Measurements from ENCODE around the gene HDLBP.

Gene HDLBP

DNA sequence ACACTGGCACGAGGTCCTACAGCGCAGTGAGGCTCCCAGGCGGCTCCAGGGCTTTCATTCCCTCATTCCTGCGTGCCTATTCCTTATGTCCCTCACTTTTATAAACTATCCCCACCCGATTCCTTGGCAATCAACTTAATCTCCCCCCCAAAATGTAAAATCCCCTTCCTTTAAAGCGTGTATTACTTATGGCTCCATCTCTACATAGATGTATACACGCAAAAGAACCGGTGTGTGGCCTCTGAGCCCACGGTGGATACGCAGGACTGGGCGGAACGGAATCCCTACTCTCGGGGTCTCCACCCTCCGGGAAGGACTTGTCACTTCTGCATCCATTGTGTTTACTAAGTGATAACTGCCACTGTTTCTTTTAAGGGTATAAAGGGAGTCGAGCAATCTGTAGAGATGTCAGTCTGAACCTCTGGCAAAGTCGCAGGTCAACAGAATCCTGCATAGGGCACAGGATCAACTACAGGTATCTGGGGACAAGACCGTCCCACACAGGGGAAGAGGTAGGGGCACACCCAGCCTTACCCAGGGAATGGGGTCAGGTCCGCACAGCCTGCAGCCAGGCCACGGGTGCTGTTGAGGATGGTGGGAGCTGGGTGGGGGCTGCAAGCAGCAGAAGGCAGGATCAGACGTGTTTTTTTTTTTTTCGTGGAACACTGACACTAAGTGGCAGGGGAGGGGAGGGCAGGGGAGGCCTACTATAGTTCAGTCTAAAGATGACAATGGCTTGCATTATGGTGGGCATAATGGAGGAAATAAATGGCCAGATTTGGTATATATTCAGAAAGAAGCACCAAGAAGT is 42.1 kb downstream of the HDLBP start:
- DNase-seq = peak in 1 of 2 experiments; percentile 31

DNA sequence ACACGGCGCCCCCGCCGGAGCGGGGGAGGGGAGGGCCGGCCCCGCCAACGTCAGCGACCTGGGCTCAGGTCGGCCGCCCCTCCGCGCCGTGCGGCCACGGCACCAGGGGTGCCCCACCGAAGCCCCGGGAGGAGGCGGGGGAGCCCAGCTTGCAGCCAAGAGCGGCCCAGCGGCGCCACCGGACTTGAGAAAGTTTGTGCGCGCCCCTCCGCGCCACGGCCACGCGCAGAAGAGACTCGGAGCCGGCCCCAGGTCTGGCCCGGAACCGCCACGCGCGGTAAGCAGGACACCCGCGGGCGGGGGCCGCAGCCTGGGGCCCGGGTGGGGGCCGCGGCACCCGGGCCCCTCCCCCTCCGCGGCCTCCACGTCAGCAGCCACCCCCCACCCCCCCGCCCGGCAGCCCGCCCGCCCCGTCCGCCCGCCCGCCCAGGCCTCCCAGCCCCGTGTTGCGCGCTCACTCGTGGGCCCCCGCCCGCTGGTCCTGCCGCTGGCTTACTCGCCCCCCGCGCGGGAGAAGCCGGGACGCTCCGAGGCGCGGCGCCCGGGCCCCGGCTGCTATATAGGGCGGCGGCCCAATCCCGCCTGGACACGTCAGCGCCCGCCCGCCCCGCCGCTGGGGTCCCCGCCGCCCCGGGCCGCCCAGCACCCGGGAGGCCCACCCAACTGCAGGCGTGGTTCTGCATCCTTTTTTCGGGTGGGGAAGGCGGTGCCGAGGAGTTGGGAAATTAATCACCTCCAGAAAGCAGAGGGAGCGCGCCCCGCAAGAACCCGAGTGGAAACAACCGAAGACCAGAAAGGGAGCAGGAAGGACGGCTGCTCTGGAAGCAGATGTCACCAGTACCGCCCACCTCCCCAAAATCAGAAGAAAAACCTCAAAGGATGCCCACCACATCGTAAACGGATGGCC is 42.9 kb downstream of the HDLBP start:
- DNase-seq = peak in 1 of 2 experiments; percentile 73

DNA sequence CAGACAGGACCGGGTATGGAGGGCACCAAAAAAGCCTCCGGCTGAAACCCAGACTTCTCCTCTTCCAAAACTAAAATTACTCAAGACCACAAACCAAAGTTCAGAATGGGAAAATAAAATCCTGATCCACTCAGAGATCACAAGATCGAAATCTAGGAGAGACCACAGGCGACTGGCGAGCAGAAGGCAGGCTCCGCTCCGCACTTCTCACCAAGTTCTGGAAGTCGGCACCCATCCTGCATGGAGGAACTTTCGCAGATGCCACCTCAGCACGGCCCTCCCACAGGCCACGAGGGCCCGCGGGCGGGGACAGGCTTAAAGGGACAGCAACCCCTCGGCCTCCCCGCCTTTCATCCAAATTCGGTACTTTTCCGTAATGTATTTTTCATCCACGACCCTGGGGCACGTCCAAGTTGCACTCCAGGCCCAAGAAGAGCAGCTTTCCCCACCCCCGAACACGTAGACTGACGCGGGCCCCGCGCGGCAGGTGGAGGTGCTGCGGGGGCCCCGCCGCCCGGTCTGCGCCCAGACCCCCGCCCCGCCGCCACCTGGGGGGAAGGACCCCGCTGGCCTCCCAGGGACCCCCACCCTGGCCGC is 43.7 kb downstream of the HDLBP start:
- peak in 1 of 2 experiments; percentile 80 for DNase-seq

DNA sequence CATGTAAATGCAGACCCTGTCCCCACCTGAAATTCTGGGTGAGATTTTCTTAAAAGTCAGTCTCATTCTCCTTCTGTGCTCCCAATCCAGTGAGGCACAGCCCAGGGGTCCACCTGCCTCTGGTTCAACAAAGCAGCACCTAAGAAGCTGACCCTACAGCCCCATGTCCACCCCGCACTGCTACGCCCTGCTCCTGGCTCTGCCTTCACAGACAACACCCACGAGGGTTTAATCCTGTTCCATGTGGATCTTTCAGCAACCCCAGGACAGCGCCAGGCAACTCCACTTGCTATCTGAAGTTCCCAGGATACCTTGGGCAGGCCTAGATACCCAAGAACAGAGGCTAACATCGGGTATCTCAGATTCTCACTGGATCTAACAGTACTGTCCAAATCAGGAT is 44.9 kb downstream of the HDLBP start:
- no peak for DNase-seq

DNA sequence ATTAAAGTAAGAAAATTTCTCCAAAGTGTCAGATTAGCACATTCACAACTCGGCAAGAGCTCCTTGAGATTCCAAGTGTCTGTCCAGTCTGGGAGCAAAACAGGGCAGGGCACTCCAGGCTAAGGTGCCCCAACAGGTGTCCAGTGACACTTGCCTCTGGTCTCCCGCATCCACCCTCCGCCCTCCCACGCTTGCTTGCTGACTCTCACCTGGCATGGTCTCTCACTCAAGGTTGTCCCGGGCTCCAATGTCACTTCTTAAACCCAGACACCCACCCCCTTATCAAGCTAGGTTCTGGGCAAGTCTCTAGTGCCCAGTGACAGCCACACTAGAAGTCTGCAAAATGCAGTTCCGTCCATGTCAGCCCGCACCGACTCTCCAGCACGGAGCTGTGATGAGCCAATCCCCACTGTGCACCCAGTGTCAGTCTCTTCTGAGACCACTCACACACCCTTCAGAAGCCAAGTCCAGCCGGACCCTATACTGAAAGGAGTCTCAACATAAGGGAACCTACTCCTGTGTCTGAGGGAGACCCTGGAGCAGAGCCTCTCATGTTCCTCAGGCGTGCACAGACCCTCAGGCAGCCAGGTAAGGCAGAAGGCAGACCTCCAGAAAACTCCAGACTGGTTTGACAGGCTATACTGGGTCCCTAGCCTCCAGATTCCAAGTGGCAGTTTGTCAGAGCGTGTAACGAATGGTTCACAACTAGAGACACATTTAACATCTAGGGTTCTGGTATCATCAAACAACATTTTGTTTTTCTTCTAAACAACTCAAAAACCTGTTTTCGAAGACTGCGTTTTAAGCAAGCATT is 45.6 kb downstream of the HDLBP start:
- DNase-seq = no peak

DNA sequence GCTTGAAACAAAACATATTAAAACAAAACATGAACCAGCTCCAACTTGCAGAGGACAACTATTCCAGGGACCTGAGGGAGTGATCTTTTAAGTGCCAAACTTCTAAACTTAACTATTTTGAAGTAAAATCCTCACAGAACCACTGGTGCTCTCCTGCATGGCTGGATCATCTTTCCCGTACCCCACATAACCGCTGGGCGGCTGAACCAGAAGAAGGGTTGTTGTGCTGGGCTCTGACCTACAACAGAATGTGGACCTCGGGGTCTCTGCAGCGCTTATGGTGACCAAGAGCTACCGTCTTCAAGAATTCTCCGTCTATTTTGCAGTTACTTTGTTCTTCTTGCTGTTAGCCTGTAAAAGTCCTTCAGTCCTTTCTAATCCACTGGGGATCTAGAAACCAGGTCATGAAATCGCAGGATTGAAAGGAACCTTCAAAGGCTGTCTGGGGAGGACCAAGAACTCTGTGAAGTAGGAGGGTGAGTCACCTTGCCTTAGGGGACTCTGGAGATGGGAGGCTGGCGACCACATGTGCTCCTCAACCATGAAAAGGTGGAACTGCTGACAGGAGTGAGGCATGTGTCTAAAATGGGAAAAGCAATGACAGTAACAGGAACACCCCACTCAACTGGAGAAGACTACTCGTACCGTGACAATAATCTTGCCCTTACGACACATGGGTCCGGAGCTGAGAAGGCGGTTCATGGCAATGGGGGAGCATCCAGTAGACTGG is 46.6 kb downstream of the HDLBP start:
- DNase-seq = no peak

DNA sequence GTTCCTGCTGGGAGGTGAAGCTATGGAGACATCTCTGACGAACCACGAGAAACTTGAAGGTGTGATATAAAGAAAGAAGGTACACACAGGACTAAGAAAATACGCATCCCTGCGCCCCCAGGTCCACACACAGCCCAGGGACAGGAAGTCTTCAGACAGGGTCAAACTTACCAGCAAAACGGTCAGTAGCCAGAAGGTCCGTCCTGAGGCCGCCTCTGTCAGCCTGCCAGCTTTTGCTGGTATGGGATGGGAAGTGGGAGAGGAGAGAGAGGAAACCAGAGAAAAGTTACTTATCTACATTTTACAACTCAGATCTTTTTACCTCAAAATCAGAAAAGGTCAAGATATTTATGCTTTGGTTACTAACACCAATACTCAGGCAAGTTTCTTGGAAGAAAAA is 47.2 kb downstream of the HDLBP start:
- no peak for DNase-seq

DNA sequence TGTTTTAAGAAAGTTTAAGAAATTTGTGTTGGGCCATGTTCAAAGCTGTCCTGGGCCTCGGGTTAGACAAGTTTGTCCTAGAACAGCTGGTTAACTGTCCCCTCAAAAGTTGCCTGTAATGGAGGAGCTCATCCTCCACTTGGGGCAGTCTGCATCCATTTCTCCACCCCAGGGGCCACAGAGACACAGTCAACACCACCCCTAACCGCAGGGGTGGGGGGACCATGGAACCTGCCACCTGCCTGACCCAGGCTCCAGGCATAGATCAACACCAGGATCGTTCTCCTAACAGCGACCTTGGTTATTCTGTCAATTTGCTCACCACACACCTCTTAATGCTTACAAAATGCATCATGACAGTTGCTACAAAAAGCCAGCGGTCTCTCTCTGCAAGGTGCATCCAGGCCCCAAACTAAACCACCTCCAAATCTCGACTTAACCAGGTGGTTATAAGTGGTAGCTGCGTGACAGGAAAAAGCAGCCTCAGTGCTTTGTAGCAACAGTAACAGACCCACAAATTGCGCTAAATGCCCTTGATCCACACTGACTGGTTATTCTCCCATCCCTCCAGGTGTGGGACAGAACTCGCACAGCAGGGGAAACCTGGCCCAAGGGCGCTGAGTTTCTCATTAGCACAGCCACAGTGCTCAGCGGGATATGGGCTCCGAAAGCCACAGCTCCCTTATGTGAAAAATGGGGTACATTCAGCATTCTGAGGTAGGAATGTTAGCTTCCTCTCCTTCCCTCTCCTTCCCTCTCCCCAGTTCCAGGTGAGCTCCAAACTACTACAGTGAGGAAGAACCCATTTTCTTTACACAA is 48.0 kb downstream of the HDLBP start:
- DNase-seq = no peak

DNA sequence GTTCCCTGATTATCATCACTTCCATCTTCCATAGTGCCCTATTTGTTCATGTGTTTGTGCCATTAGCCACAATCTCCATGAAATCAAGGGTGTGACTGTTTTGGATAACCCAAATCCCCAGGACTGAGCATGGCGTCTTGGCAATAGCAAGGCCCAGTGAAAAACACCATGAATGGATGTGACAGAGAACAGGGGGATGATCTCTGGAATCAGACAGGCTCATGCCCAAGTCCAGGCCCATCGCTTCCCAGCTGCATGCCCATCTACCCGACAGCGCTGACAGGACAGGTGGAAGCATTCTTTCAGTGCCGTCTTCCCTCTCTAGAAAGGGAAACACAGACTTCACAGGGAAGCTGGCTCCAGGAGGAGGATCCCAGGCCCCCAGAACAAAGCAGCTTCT is 50.0 kb downstream of the HDLBP start:
- DNase-seq = no peak

DNA sequence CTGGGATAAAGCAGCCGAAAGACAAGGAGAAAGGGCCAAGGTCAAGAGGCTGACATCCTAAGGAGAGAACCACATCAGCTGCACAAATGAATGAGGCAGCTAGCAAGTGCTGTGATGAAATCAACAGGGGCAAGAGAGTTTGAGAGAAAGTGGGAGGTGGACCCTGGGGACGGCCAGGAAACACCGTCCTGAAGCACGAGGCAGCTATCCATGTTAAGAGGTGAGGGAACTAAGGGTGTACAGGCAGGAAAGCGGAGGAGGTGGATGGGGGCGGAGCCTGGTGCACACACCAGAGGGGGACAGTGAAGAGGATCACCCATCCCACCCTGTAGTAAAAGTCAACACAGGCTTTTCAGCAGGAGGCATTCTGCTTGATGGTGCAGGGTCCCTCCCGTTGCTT is 52.4 kb downstream of the HDLBP start:
- DNase-seq = no peak

DNA sequence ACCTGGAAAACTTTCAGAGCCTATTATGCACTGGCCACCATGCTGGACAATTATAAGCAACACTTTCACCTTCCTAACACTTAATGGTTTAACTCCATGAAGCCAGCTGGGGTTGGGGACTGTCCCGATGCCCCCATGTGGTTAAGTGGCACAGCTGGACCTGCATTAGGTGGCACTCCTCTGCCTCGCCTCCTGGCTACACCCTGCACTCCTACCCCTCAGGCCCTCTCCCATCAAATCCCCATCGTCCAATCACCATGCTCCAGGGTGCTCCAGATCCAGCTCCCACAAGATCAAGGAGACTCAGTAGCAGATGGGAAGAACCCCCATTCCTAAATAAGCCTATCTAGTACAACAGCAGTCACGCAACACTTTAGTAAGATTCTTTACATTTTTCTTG is 53.8 kb downstream of the HDLBP start:
- DNase-seq = no peak

DNA sequence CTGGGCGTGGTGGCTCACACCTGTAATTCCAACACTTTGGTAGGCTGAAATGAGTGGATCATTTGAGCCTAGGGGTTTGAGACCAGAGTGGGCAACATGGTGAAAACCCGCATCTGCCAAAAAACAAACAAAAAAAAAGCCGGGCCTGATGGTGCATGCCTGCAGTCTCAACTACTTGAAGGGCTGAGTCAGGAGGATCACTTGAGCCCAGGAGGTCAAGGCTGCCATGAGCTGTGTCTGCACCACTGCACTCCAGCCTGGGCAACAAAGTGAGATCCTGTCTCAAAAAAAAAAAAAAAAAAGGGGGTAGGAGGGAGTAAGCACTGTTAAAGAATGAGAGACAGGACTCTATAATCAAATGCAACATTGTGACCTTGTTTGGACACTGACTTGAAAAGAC is 54.6 kb downstream of the HDLBP start:
- no peak for DNase-seq

DNA sequence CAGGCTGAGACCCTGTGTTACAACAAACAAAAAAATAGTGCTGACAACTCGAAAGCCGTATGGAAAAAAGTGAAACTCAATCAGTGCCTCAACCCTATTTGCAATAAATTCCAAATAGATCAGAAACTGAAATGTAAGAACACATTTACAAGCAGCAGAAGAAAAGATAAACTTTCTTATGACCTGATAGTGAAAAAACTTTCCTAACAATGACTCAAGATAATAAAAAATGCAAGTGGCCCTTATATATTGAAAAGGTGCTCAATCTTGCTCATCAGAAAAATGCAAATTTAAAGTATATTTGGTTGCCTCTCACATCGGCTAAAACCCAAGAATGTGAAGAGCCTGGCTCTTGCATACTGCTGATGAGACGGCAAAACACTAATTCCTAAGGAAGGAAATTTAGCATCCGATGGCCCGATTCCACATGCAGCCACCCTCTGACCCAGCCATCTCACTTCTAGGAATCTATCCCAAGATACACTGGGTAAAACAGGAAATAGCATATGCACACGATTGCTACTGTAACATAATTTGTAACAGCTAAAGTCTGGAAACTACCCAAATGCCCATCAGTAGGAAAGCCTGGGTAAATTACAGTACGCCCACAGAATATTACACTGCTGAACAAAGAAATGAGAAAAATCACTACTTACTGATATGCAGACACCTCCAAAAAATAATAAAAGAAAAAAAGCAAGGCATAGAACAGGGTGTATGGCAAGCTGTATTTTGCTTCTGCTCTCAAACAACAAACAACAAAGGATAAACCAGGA is 56.8 kb downstream of the HDLBP start:
- no peak for DNase-seq

DNA sequence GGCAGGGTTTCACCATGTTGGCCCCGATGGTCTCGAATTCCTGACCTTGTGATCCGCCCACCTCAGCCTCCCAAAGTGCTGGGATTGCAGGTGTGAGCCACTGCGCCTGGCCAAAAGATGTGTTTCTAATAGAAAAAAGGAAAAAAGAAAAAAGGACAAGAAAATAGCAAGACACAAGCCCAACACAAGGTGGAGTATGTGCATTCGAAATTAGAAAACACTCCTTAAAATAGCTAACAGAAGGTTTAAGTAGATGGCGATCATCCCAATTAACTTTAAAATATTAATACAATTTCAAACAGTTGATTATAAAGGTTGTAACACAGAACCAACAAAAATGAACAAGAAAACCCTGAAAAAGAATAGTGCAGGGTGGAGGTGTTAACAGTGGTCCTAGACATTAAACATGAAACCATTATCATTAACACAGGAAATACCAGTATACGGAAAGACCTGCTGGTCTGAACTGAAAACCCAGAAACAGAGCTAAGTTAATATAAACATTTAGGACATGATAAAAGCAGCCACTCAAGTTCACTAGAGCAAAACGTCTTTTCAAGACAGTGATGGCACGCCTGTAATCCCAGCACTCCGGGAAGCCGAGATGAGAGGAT is 57.9 kb downstream of the HDLBP start:
- DNase-seq = no peak

DNA sequence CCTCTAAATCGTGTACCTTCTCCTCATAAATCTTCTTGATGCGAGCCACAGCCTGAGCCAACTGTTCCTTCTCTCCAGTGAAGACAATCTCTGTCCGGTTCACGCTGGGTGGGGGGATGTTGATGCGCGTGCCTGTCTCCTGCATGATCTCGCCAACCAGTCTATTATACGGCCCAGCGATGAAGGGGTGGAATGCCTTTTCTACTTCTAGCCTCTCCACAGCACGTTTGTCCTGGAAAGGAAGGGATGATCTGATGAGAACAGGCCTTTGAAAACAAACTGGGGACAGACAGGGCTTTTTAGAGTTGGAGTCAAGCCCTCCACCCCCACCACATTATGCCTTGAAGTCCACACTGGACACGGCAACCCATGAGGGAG is 59.3 kb downstream of the HDLBP start:
- DNase-seq = no peak

DNA sequence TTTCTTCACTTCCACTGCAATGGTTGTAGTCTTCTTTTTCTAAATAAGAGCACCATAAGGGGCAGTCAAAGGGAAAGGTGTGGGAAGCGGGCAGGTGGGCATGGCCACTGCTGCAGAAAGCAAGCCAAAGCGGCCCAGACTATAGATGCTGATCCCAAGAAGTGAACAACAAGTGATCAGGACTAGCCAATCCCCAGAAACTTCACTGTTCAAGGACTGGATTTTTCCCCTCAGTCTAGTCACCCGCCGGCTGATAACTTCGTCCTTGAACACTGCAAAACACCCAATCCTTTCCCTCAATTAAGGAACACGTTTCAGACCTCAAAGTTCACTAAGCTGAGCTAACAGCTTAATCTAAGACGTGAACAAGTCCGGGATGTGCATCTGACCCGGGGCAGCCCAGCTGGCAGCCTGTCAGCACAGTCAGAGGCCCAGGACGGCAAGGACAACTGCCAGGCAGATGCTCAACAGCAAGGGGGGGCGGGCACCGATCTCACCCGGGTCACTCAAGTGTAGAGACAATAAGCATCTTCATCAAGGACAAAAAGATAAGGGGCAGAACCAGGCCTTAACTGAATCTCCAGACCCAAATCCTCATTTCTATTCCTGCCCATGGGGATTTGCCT is 59.8 kb downstream of the HDLBP start:
- DNase-seq = no peak

DNA sequence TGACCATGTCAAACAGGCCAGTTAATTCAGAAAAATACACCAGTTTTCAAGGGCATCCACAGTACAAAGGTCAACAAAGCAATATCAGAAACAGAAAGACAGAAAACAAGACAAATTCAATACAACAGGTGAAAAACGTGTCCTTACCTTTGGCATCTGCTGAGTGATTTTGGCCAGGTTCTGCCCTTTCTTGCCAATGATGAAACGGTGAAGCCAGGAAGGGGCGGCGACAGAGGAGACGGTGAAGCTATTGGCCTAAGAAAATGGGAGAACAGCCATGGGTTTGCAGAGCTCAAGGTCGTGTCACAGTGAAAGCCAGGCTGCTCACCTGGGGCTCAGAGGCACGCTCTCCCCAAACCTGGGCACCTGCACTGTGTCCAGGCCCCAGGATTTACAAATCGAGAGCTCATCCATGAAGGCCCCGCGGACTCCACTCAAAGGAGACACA is 60.5 kb downstream of the HDLBP start:
- DNase-seq = no peak

DNA sequence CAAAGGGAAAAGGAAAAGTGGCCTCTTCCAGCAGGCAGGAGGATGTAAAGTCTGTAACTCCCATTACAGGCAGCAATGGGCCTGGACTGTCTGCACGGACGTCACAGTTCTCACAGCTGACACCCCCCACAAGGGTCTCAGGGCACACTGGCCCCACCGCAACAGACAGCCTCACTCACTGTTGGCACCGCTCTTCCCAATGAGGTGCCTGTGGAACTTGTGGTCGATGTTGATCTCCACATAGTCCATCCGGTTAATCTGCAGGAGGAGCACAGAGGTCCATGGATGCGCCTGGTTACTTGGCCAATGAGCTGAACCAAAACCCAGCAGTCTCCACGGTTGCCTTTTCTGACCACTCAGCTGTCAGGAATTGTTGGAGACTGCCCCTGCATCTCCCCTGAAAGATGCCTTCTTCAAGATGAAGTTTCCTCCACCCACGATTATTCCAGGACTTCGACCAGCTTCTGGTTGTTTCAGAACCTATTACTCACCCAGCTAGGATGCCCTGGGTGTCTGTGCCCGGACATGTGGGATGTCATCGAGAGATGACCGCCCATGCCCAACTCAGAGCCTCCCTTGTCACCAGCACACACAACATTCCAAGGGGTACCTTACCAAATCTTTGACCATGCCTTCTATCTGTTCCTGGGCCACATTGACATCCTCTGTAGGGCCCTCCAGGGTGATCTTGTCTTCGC is 62.5 kb downstream of the HDLBP start:
- DNase-seq = no peak

DNA sequence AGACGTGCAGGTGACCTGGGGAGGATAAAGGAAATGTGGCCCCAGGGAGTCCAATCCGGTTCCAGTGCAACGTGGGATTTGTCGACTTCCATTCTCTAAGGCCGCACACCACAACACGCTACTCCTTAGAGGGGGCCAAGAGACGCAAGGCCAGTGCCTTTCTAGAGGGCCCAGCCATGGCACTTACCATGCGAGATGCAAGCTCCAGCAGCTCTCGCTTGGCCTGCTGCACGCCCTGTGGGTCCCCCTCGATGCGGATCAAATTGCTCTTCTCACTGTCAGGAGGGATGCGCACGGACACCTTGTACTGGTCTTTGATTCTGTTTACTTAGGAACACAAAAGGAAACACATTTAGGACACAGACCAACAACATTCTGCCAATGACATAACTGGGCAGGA is 65.8 kb downstream of the HDLBP start:
- DNase-seq = no peak

Data from NCI-H526 (cell line).